KBM-7 (cell line): Measurements from ENCODE around the gene FAM83F.

Experiments
- DNase-seq: peaks from one replicate; pipeline ENCODE4 v3.0.0-alpha.2; 2015
- in situ Hi-C: fragments of 300-500 bp; cut with MboI; formaldehyde crosslinking; loops from 2 replicates; pipeline ENCODE4 v1.14.3; 2020; ENCODE audit warnings: low sequenced_read_pairs, low pct_unique_long_range_greater_than_20kb, mixed read lengths

The FAM83F gene

GRCh38 chr22:40082184-40082583 is 87.4 kb downstream of the FAM83F start:
- no peak for DNase-seq
- in situ Hi-C loops, result no loop called here

GRCh38 chr22:40083794-40084193 is 89.0 kb downstream of the FAM83F start:
- in situ Hi-C loops, result no loop called here
- DNase-seq, result no peak

GRCh38 chr22:40084246-40084645 is 89.5 kb downstream of the FAM83F start:
- no peak for DNase-seq
- in situ Hi-C loops, result no loop called here

- in situ Hi-C loops, result no loop called here
- DNase-seq, result no peak
These were observed 94.1 kb downstream of the FAM83F start for GRCh38 chr22:40088818-40089217.
